Nephron progenitor cell (in vitro differentiated cells): ENCODE data around the gene SLC8A1.

Source experiments
- DNase-seq: peaks from one replicate; pipeline ENCODE4 v3.0.0; 2021
- H3K27ac Mint-ChIP-seq: 2 replicates; pipeline ENCODE4 v1.8.0; 2021; ENCODE audit warnings: mild to moderate bottlenecking, moderate library complexity, mixed read lengths
- H3K27me3 Mint-ChIP-seq: 2 replicates; pipeline ENCODE4 v1.8.0; 2021; ENCODE audit warnings: mild to moderate bottlenecking, low read depth, mixed read lengths; ENCODE audit not compliant: poor library complexity
- H3K36me3 Mint-ChIP-seq: 2 replicates; pipeline ENCODE4 v1.8.0; 2021; ENCODE audit warnings: low read depth, mixed read lengths
- H3K4me1 Mint-ChIP-seq: 2 replicates; pipeline ENCODE4 v1.8.0; 2021; ENCODE audit warnings: mixed read lengths
- H3K4me3 Mint-ChIP-seq: 2 replicates; pipeline ENCODE4 v1.8.0; 2021; ENCODE audit warnings: mild to moderate bottlenecking, moderate library complexity, mixed read lengths
- H3K9me3 Mint-ChIP-seq: 2 replicates; pipeline ENCODE4 v1.8.0; 2021; ENCODE audit warnings: mild to moderate bottlenecking, moderate library complexity, mixed read lengths
- TF ChIP-seq, protein P1 (sequence below): fragments of 200-600 bp; sonication (generic); IDR thresholded peaks from 2 replicates; pipeline ENCODE4 v1.5.0; 2021; ENCODE audit warnings: antibody characterized with exemption

The SLC8A1 gene

DNA sequence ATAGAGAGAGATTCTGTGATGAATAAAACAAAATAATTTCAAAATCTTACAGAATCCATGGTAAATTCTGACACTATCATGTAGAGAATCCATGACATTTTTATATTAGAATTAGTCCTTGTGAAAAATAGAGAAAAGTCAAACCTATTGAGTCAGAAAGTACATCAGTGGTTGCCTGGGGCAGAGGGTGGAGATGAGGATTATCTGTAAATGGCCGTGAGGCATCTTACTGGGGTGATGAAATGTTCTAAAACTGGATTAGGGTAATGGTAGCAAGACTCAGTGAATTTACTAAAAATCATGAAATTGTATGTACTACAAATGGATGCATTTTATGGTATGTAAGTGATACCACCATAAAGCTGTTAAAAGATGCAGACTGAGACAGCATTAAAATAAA, 323.1 kb downstream of the SLC8A1 start:
- Mint-ChIP-seq H3K36me3 (no peaks in the 10 kb centered on the region), H3K9me3 (no peaks in the 10 kb centered on the region), H3K4me1 (peaks cover 7% of the 10 kb centered on the region), H3K4me3 (no peak overlapping the region), H3K27me3 (no peaks in the 10 kb centered on the region), H3K27ac (no peak overlapping the region)
- TF ChIP-seq, protein P1, sequence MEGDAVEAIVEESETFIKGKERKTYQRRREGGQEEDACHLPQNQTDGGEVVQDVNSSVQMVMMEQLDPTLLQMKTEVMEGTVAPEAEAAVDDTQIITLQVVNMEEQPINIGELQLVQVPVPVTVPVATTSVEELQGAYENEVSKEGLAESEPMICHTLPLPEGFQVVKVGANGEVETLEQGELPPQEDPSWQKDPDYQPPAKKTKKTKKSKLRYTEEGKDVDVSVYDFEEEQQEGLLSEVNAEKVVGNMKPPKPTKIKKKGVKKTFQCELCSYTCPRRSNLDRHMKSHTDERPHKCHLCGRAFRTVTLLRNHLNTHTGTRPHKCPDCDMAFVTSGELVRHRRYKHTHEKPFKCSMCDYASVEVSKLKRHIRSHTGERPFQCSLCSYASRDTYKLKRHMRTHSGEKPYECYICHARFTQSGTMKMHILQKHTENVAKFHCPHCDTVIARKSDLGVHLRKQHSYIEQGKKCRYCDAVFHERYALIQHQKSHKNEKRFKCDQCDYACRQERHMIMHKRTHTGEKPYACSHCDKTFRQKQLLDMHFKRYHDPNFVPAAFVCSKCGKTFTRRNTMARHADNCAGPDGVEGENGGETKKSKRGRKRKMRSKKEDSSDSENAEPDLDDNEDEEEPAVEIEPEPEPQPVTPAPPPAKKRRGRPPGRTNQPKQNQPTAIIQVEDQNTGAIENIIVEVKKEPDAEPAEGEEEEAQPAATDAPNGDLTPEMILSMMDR: no peak
- DNase-seq: no peak

DNA sequence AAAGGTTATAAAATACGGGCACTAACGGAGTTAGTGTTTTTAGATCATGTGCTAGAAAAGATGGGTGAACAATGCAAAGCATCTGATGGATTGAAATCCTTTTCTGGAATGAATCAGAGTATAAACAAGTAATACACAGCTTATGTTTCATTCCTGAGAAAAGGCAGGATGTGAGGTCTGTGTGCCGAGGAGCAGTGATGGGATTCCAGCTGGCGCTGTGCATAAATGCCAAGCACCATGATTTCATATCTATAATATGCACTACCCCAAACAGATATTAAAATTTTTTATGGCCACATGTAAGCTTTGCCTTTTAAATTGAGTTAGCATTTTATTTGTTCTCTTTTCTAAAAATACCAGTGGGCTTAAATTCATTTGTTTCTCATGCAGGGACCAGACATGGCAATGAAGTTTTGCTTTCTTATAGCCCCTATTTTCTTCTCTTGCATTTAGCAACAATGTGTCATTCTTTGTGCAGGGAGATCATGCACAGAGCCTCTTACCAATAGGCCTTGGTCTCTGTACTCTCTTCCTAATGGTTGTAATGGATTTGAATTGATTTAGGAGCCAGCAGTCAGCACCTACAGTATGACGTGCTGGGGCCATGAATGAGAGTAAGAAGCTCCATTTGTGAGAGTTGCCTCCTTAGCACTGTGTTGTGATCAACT, 323.9 kb downstream of the SLC8A1 start:
- Mint-ChIP-seq H3K27me3 (no peaks in the 10 kb centered on the region), H3K4me1 (peaks cover 7% of the 10 kb centered on the region), H3K9me3 (no peaks in the 10 kb centered on the region), H3K27ac (no peak overlapping the region), H3K36me3 (no peaks in the 10 kb centered on the region), H3K4me3 (no peak overlapping the region)
- TF ChIP-seq, protein P1: no peak
- DNase-seq: no peak

DNA sequence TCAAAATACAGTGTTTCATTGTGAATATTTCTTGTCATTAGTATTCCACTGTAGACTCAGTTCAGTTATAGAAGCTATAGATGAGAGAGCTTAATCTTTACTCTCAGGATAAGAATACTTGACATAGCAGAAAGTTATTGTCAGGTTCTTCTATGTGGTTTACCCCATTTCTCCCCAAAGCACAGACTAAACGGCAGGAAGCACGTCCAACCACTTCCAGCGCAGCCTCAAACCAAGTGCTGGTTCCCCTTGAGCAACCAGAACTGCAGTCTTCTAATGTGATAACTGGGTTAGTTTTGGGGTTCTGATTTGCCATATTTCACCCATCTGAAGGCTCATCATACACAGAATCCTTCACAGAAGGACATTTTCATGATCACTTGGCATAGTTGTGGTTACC, 324.7 kb downstream of the SLC8A1 start:
- DNase-seq: no peak
- Mint-ChIP-seq H3K4me3 (no peak overlapping the region), H3K36me3 (no peaks in the 10 kb centered on the region), H3K27ac (no peak overlapping the region), H3K27me3 (no peaks in the 10 kb centered on the region), H3K9me3 (no peaks in the 10 kb centered on the region), H3K4me1 (peaks cover 7% of the 10 kb centered on the region)
- TF ChIP-seq, protein P1: no peak

DNA sequence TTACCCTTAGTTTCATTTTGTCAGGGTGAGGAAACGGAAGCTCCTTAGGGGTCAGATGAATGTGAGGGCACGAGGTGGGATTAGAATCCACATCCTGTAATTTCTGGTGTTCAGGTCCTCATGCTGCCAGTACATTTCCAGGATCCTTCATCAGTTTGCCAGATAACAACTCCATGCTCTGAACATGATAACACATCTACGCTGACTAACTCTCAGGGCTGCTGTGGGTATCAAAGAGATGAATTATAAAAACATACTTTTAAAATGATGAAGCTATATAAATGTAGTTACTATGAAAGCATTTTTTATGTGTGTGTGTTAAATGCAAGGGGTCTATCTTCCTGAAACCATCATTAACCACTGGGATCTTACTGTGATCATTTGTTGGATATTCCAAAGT, 325.9 kb downstream of the SLC8A1 start:
- Mint-ChIP-seq H3K36me3 (no peaks in the 10 kb centered on the region), H3K27me3 (no peaks in the 10 kb centered on the region), H3K4me3 (no peak overlapping the region), H3K27ac (no peak overlapping the region), H3K9me3 (no peaks in the 10 kb centered on the region), H3K4me1 (peaks cover 7% of the 10 kb centered on the region)
- no peak for DNase-seq
- TF ChIP-seq, protein P1: no peak

DNA sequence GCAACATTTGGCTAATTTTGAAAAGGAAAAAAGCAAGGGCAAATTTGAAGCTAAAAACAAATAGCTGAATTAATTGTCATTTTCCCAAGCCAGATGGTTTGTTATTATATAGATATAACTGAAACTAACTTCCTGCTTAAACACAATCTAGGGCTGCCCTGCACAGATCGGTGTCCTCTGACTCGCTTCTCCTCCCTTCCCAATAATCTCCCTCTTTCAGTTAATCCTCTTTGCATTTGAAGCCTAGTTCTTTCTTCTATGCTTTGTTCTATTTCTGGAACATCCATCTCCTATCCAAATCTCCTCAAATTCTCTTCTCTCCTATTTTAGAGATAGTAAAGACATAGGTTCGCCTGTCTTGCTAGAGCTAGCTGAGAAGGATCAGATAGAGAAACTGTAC, 328.1 kb downstream of the SLC8A1 start:
- no peak for DNase-seq
- no peak overlapping the region for H3K27ac Mint-ChIP-seq
- no peaks in the 10 kb centered on the region for H3K36me3 Mint-ChIP-seq
- no peak overlapping the region for H3K4me3 Mint-ChIP-seq
- no peaks in the 10 kb centered on the region for H3K4me1 Mint-ChIP-seq
- TF ChIP-seq, protein P1: no peak
- no peaks in the 10 kb centered on the region for H3K9me3 Mint-ChIP-seq
- no peaks in the 10 kb centered on the region for H3K27me3 Mint-ChIP-seq

DNA sequence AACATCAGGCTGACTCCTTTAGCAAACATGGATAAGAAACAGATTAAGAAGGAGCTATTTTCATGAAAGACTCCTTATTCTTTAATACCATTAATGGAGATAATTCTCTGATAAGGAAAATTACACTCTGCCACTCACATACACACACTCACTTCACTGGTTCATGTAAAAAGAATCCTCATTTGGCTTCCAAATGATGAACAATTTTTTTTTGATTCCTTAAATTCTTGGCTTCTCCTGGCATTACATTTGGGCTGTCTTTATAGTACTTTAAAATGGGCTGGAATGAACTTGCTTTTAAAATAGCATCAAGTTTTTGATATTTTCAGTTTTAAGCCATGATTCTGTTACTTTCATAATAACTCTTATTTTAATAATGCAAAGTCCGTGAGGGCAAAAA, 328.6 kb downstream of the SLC8A1 start:
- Mint-ChIP-seq H3K27me3 (no peaks in the 10 kb centered on the region), H3K36me3 (no peaks in the 10 kb centered on the region), H3K4me1 (no peaks in the 10 kb centered on the region), H3K9me3 (no peaks in the 10 kb centered on the region), H3K4me3 (no peak overlapping the region), H3K27ac (no peak overlapping the region)
- DNase-seq: no peak
- TF ChIP-seq, protein P1: no peak
